Epithelial cell of alveolus of lung (primary cell): Measurements from ENCODE around the gene KIR3DL3. TPM values are rescaled to one million over a fixed set of nuclear protein-coding genes. Genes with fewer than 3 reads are reported as not detected.

Experiments used
- total RNA-seq: library from RNA; depleted of rRNA; stranded (reverse); fragments of >200 nt; gene quantifications from 2 replicates; pipeline ENCODE4 v1.2.1, GENCODE V29; 2015

The KIR3DL3 gene
- total RNA-seq, result not detected in 2 replicates

GRCh38 chr19:54724142-54724541 lies at the start of gene KIR3DL3:
KIR3DL3 (plus strand) TSS chr19:54724442; CDS start chr19:54724497, 55 bp downstream.

GRCh38 chr19:54738306-54738705 lies 14.1 kb downstream of the KIR3DL3 start, which contains the start of gene KIR2DL3:
KIR2DL3 (plus strand) TSS chr19:54738513; CDS start chr19:54738546, 33 bp downstream.

DNA sequence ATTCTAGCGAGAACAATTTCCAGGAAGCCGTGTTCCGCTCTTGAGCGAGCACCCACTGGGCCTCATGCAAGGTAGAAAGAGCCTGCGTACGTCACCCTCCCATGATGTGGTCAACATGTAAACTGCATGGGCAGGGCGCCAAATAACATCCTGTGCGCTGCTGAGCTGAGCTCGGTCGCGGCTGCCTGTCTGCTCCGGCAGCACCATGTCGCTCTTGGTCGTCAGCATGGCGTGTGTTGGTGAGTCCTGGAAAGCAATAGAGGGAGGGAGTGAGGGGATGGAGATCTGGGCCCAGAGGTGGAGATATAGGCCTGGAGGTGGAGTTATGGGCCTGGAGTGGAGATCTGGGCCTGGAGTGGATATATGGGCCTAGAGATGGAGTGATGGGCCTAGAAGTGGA lies 45.4 kb downstream of the KIR3DL3 start, which contains the start of gene KIR2DL1:
Gene KIR2DL1 (plus strand): TSS at position 148 of the 400 bp plus-strand sequence. CDS start 58 bp downstream, at position 206.

Other genes starting within 250 kb of the KIR3DL3 start
- gene LAIR2, start 221.6 kb upstream of the KIR3DL3 start, total RNA-seq, result not detected in 2 replicates
- not detected in 2 replicates for gene LILRA2, start 150.7 kb upstream of the KIR3DL3 start, total RNA-seq
- gene LILRA1, start 130.8 kb upstream of the KIR3DL3 start, total RNA-seq, result not detected in 2 replicates
- not detected in 2 replicates for gene LILRB1, start 94.0 kb upstream of the KIR3DL3 start, total RNA-seq
- not detected in 2 replicates for gene LILRB4, start 61.5 kb upstream of the KIR3DL3 start, total RNA-seq
- gene KIR2DL3, start 14.1 kb downstream of the KIR3DL3 start, total RNA-seq, result not detected in 2 replicates
- not detected in 2 replicates for gene KIR2DL1, start 45.4 kb downstream of the KIR3DL3 start, total RNA-seq
- gene KIR2DL4, start 79.2 kb downstream of the KIR3DL3 start, total RNA-seq, result not detected in 2 replicates
- not detected in 2 replicates for gene KIR3DL1, start 92.0 kb downstream of the KIR3DL3 start, total RNA-seq
- gene KIR2DS4, start 108.2 kb downstream of the KIR3DL3 start, total RNA-seq, result not detected in 2 replicates
- gene KIR3DL2, start 126.0 kb downstream of the KIR3DL3 start, total RNA-seq, result not detected in 2 replicates
- gene FCAR, start 149.8 kb downstream of the KIR3DL3 start, total RNA-seq, result not detected in 2 replicates
- not detected in 2 replicates for gene NCR1, start 181.7 kb downstream of the KIR3DL3 start, total RNA-seq
- gene NLRP7, start 223.1 kb downstream of the KIR3DL3 start, total RNA-seq, result not detected in 2 replicates
- gene NLRP2, start 241.9 kb downstream of the KIR3DL3 start, total RNA-seq, result 1.9 TPM in 1 of 2 replicates, not detected in the other